Activated naive CD4-positive, alpha-beta T cell treated with anti-CD3 and anti-CD28 coated beads, Interleukin-2, amount 50 U/mL, for 24 hours (primary cell): Measurements from ENCODE around the gene CAMK1D.

Experiments
- H3K27ac Mint-ChIP-seq: one replicate; pipeline ENCODE4 v1.8.0; 2021; ENCODE audit warnings: mild to moderate bottlenecking, mixed read lengths
- H3K27me3 Mint-ChIP-seq: one replicate; pipeline ENCODE4 v1.8.0; 2021; ENCODE audit warnings: mixed read lengths
- H3K36me3 Mint-ChIP-seq: one replicate; pipeline ENCODE4 v1.8.0; 2021; ENCODE audit warnings: mixed read lengths
- H3K4me1 Mint-ChIP-seq: one replicate; pipeline ENCODE4 v1.8.0; 2021; ENCODE audit warnings: mixed read lengths
- H3K4me3 Mint-ChIP-seq: one replicate; pipeline ENCODE4 v1.8.0; 2021; ENCODE audit warnings: mild to moderate bottlenecking, mixed read lengths
- H3K9me3 Mint-ChIP-seq: one replicate; pipeline ENCODE4 v1.8.0; 2021; ENCODE audit warnings: mixed read lengths

CAMK1D gene

DNA sequence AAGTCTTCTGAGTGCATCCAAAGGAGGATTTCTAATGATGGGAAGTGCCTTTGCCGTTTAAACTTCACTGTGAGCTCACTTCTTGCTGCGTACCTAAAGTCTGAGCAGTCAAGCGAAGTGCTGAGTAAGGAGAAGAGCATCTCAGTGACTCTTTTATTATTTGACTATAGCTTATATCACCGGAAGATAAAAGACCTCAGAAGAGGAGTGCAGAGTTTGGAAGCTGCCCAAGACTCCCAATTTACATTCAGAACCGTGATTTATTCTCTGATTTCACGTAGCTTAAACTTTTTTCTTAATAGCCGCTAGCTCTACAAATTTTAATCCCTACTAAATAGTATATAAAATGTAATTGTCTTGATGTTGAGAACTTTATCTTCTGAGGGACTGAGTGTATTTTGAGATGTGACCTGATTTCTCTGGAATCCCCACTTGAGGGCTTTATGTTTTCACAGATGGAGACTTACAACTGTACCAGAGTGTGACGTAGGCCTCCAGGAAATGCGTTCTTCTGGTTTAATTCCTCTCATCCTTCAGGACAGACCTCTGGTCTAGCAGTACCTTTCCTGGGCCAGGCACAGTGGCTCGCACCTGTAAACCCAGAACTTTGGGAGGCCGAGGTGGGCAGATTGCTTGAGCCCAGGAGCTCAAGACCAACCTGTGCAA is 51.1 kb downstream of the CAMK1D start:
- no peak overlapping the region for H3K27ac Mint-ChIP-seq
- no peaks in the 10 kb centered on the region for H3K9me3 Mint-ChIP-seq
- H3K4me3 Mint-ChIP-seq = no peak overlapping the region
- peaks cover 5% of the 10 kb centered on the region for H3K4me1 Mint-ChIP-seq
- H3K36me3 Mint-ChIP-seq = peaks cover 3% of the 10 kb centered on the region
- no peaks in the 10 kb centered on the region for H3K27me3 Mint-ChIP-seq

DNA sequence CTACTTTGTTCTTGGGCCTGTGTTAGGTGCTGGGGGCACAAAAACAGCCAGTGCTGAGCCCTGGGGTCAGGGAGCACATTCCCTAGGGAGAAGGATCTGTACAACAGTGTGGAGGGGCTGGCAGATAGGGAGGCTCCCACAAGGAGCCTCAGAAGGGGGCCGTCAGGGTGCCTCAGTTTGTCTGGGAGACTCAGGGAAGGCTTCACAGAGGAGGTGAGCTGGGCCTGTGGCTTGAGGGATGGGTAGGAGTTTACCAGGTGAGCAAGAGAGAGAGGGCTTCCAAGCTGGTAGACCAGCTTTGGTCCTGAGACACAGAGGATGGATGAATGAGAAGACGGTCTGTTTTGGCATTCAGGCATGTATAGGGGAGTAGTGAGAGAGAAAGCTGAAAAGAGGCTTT is 52.1 kb downstream of the CAMK1D start:
- Mint-ChIP-seq H3K36me3 (peaks cover 4% of the 10 kb centered on the region), H3K27me3 (no peaks in the 10 kb centered on the region), H3K4me3 (no peak overlapping the region), H3K27ac (no peak overlapping the region), H3K9me3 (no peaks in the 10 kb centered on the region), H3K4me1 (peaks cover 5% of the 10 kb centered on the region)

DNA sequence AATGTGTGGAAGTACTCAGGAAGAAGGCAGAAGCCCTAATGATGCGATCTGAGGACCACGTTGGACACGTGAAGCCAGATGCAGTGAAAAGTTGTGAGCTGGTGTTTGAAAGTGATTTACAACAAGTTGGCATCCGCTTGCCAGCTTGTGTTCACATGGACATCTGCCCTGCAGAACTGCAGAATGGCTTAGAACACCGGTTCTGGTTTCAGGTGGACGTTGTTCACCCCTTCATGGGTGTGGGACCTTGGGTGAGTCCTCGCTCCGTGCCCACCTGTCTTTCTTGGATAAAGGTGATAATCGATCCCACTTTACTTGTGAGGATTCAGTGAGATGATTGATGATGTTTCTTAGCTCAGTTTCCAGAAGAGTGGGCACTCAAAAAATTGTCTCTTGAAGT is 53.8 kb downstream of the CAMK1D start:
- H3K4me3 Mint-ChIP-seq = no peak overlapping the region
- H3K4me1 Mint-ChIP-seq = no peaks in the 10 kb centered on the region
- peaks cover 7% of the 10 kb centered on the region for H3K36me3 Mint-ChIP-seq
- H3K27ac Mint-ChIP-seq = peak overlapping the region; percentile 25
- H3K9me3 Mint-ChIP-seq = no peaks in the 10 kb centered on the region
- no peaks in the 10 kb centered on the region for H3K27me3 Mint-ChIP-seq

DNA sequence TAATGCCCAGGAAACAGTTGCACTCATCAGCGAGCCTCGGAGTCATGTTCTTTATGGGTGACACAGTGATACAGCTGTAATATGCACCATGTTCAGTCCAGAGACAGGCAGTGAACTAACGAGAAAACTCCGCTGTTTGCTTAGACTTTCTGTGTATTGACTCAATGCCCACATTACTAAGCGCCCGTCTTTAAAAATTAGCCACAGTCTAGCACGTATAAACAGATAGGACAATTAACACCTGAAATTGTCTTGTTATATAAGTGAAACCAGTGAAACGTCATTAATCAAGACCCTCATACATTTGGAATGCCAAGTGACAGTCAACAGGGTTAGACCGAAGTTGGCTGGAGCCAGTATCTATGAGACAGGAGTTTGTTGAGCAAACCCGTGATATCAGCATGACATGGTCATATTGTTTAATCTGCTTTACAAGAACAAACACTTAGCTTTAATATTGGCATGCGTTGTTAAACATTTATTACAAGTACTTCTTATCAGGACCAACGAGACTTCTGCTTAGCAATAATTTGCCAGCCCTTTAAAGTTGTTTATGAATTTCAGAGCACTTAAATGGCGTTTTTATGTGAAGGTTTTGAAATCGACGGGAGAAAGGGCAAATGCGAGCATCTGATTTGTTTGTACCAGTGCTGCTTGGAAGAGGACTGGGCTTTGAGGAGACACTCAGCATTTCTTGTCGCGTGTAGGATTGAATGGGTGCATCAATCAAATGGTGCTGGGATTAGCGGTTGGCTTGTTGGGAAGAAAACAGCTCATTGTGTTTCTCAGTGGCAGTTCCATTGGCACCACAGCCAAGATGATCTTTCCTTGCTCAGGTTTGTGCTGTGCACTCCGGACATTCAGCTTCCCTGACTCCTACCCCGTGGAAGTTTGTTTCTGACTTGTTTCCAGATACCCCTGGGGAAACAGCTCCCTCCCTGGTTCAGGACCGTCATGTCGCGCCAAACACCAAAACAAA is 56.3 kb downstream of the CAMK1D start:
- H3K4me1 Mint-ChIP-seq = peaks cover 17% of the 10 kb centered on the region
- H3K4me3 Mint-ChIP-seq = no peak overlapping the region
- H3K9me3 Mint-ChIP-seq = no peaks in the 10 kb centered on the region
- H3K36me3 Mint-ChIP-seq = peaks cover 9% of the 10 kb centered on the region
- H3K27ac Mint-ChIP-seq = no peak overlapping the region
- H3K27me3 Mint-ChIP-seq = no peaks in the 10 kb centered on the region

DNA sequence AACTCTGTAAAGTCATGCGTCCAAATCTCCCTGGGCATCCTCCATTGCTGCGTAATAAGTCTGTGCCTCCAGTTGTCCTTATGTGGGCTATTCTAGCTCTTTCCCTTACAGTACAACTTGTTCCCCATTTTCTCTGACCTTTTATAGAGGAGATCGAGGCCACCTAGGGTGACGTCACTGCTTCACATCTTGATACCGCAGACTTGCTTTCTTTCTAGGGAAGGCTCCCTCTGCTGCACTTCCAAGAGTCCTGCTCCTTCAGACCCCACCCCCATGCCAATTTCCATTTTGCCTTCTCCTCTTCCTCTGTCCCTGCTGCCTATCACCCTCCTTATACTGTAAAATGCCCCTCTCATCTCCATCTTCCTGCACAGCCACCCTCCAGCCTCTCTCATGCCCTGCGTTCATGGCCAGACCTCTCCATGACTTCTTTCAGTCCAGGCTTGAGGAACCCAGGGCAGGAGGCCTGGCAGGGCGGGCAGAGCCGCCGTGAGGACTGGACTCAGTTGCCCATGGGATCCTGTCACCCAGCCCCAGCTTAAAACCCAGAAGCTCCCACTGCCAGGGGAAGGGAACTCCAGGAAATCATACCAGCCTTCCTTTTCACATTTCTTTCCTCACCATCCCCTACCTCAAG is 57.5 kb downstream of the CAMK1D start:
- H3K27ac Mint-ChIP-seq = no peak overlapping the region
- no peaks in the 10 kb centered on the region for H3K9me3 Mint-ChIP-seq
- H3K4me3 Mint-ChIP-seq = no peak overlapping the region
- H3K36me3 Mint-ChIP-seq = peaks cover 9% of the 10 kb centered on the region
- no peaks in the 10 kb centered on the region for H3K27me3 Mint-ChIP-seq
- H3K4me1 Mint-ChIP-seq = peaks cover 20% of the 10 kb centered on the region

DNA sequence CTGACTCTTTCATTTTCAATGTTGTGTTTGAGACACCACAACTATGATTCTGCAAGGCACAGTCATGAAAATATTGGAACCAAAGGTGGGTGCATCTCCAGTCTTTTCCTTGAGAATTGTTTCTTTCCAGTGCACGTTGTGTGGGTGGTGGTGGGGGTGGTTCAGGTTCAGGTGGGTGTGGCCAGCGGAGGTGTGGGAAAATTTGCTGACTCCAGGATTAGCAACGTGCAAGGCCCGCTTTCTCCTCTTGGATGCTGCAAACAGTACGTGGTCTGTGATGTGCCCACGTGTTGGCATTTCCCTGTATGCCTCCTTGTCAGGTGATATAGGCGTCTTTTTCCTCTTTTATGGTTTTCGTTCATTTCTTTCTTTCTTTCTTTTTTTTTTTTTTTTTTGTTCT is 59.1 kb downstream of the CAMK1D start:
- peaks cover 29% of the 10 kb centered on the region for H3K4me1 Mint-ChIP-seq
- H3K4me3 Mint-ChIP-seq = no peak overlapping the region
- H3K9me3 Mint-ChIP-seq = no peaks in the 10 kb centered on the region
- H3K27ac Mint-ChIP-seq = no peak overlapping the region
- H3K27me3 Mint-ChIP-seq = no peaks in the 10 kb centered on the region
- peaks cover 11% of the 10 kb centered on the region for H3K36me3 Mint-ChIP-seq

DNA sequence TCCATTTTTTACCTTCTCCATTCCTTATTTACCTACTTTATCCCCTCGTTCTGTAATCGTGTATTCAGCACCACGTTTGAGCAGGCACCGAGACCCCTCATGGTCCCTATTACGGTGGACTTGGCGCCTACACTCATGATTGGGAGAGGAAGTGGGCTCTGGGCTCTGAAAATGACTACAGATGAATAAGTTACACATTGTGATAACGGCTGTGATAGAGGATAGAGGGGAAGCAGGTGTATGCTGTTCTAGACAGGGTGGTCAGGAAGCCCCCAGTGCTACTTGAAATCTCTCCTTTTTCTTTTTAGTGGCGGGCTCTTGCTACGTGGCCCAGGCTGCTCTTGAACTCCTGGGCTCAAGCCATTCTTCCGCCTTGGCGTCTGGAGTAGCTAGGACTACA is 59.8 kb downstream of the CAMK1D start:
- Mint-ChIP-seq H3K4me1 (peaks cover 33% of the 10 kb centered on the region), H3K9me3 (peaks cover under 1% of the 10 kb centered on the region), H3K27me3 (no peaks in the 10 kb centered on the region), H3K36me3 (peaks cover 11% of the 10 kb centered on the region), H3K4me3 (no peak overlapping the region), H3K27ac (no peak overlapping the region)

DNA sequence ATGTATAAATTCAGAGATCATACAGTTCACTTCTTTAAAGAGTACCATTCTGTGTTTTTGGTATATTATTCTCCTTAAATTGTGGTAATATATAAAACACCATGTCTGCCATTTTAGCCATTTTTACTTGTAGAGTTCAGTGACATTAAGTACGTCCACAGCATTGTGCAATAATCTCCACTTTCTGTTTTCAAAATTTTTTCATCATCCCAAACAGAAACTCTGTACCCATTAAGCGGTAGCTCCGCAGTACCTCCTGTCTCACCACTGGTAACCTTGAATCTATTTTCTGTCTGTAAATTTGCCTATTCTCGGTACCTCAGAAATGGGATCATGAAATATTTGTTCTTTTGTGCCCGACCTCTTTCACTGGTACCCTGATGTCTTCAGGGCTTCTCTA is 60.3 kb downstream of the CAMK1D start:
- peaks cover 12% of the 10 kb centered on the region for H3K36me3 Mint-ChIP-seq
- H3K27ac Mint-ChIP-seq = no peak overlapping the region
- peaks cover 36% of the 10 kb centered on the region for H3K4me1 Mint-ChIP-seq
- H3K27me3 Mint-ChIP-seq = no peaks in the 10 kb centered on the region
- H3K4me3 Mint-ChIP-seq = no peak overlapping the region
- H3K9me3 Mint-ChIP-seq = peaks cover 4% of the 10 kb centered on the region

DNA sequence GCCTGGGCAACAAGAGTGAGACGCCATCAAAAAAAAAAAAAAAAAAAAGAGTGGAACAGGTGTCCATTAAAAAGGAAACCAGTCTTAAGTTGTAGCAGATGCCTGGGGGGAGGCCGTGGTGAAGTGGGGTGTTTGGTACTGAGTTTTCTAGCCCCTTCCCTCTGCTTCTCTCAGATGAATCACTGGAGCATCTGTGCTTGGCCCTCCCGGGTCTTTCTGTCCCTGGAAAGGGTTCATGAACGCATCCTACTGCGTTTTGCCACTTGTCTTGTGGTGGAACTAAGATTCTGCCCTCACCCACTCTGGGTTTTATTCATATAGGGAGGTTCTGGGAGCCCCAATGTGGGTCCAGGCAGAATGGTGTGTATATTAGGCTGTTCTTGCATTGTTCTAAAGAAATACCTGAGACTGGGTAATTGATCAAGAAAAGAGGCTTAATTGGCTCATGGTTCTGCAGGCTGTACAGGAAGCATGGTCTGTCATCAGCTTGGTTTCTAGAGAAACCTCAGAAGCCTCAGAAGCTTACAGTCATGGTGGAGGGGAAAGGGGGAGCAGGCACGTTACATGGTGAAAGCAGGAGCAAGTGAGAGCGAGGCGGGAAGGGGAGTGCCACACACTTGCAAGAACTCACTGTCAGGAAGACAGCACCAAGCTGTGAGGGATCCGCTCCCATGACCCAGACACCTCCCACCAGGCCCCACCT is 63.5 kb downstream of the CAMK1D start:
- Mint-ChIP-seq H3K4me3 (no peak overlapping the region), H3K27ac (no peak overlapping the region), H3K4me1 (peaks cover 41% of the 10 kb centered on the region), H3K36me3 (peaks cover 8% of the 10 kb centered on the region), H3K27me3 (no peaks in the 10 kb centered on the region), H3K9me3 (peaks cover 4% of the 10 kb centered on the region)

DNA sequence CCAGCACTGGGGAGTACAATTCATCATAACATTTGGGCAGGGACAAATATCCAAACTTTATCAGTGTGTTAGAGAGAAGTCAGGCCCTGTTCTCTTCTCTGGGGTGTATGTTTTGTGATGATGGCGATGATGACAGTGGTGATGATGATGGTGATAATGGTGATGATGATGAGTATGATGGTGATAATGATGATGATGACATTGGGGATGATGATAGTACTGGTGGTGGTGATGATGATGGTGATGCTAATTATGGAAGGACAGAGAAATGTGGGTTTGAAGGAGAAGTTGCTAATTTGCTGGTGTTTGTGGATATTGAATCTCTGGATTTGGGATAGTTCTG is 64.0 kb downstream of the CAMK1D start:
- H3K4me1 Mint-ChIP-seq = peaks cover 41% of the 10 kb centered on the region
- H3K27me3 Mint-ChIP-seq = no peaks in the 10 kb centered on the region
- peaks cover 4% of the 10 kb centered on the region for H3K9me3 Mint-ChIP-seq
- H3K27ac Mint-ChIP-seq = peak overlapping the region; percentile 0
- peaks cover 8% of the 10 kb centered on the region for H3K36me3 Mint-ChIP-seq
- no peak overlapping the region for H3K4me3 Mint-ChIP-seq

DNA sequence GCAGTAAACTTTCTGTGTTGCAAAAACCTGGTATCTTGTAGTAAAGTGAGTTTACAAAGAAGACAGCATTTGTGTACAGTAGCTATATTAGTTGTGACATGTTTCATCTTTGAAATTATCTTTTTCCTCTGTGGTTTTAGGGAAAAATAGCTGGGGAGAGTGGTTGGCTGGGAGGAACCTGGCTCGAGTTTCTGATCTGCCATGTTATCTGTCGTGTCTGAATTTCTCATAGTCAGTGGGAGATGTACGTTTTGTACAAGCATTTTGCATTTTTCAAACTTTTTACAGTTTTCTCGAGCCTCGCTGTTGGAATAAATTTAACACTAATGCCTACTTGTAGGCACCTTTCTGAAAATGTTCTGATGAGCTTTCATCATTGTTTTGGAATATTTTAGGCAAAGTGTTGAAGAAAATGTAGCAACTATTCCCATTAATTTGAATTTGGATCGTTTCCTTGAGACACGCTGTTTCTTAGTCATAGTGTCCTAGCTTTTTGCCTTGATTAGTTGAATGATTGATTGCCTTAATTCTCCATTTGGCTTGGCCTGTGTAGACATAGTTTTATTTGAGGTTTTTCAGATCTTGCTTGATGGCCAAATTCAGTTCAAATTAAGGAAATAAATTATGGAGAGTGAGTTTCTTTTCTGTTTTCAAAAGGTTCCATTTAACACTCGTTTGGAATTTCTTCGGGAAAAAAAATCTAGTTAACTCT is 65.1 kb downstream of the CAMK1D start:
- H3K36me3 Mint-ChIP-seq = peaks cover 6% of the 10 kb centered on the region
- no peak overlapping the region for H3K27ac Mint-ChIP-seq
- H3K27me3 Mint-ChIP-seq = no peaks in the 10 kb centered on the region
- H3K9me3 Mint-ChIP-seq = peaks cover 4% of the 10 kb centered on the region
- no peak overlapping the region for H3K4me3 Mint-ChIP-seq
- H3K4me1 Mint-ChIP-seq = peaks cover 46% of the 10 kb centered on the region

DNA sequence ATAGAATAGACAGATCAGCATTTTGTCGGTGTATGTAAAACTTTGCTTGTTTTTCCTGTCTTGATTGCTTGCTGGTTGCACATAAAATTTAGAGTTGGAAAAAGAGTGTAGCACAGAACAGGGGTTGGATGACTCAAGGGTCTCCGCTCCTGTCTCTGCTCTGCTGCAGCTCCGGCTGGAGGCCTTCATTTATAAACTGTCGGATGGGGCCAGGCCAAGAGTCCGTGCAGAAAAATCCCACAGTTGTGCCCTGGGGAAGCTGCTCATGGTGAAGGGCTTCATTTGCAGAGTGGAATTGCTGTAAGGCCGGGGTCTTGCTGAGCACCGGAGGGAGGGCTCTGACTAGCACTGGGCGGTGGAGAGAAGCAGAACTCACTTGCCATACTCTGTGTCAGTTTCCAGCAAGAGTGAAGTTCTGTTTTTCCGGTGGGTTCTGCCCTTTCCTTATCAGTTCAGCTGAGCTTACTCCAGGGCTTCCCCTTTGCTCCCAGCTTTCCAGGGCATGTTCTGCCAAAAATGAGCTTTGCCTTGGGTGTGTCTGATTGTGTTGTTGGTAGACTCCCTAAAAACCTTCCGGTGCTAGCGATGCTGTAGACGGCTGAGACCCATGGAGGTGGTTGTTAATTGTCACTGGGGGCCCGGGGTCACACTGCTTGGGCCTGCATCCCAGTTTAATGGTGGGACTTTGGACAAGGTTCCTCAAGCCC is 67.2 kb downstream of the CAMK1D start:
- Mint-ChIP-seq H3K36me3 (peaks cover 6% of the 10 kb centered on the region), H3K27ac (no peak overlapping the region), H3K9me3 (peaks cover 4% of the 10 kb centered on the region), H3K27me3 (no peaks in the 10 kb centered on the region), H3K4me3 (no peak overlapping the region), H3K4me1 (peaks cover 49% of the 10 kb centered on the region)

DNA sequence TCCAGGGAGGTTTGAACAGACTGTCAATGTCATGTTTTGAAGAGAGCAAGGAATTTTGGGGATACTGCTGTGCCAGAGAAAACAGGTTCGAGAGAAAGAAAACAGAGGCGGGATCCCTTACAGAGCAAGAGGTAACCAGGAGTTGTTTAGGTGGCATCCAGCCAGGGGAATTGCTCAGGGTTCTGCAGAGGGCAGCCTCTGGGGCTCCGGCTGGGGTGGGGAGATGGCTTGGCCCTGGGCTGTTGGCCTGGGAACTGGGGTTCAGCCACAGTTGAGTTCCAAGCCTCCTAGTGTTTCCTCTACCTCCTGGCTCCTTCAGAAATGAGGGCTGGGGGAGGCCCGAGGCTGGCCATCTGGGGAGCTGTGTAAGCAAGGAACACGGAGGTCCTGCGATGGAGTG is 68.0 kb downstream of the CAMK1D start:
- H3K9me3 Mint-ChIP-seq = peaks cover 4% of the 10 kb centered on the region
- H3K27ac Mint-ChIP-seq = no peak overlapping the region
- peaks cover 54% of the 10 kb centered on the region for H3K4me1 Mint-ChIP-seq
- H3K36me3 Mint-ChIP-seq = peaks cover 8% of the 10 kb centered on the region
- no peak overlapping the region for H3K4me3 Mint-ChIP-seq
- H3K27me3 Mint-ChIP-seq = no peaks in the 10 kb centered on the region

DNA sequence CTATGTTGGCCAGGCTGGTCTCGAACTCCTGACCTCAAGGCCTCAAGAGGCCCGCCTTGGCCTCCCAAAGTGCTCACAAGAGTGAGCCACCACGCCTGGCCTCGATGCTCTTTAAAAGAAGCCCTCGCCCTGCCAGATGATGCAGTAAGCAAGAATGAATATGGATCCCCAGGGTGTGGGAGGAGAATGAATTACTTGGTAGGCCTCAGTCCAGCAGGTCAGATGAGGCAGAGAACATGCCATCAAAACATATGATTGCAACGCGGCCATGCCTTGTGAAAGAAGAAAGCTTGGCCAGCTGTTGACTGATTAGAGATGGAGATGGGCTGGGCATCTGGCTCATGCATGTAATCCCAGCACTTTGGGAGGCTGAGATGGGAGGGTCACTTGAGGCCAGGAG is 68.7 kb downstream of the CAMK1D start:
- no peak overlapping the region for H3K27ac Mint-ChIP-seq
- no peak overlapping the region for H3K4me3 Mint-ChIP-seq
- peaks cover 4% of the 10 kb centered on the region for H3K9me3 Mint-ChIP-seq
- H3K36me3 Mint-ChIP-seq = peaks cover 8% of the 10 kb centered on the region
- H3K27me3 Mint-ChIP-seq = no peaks in the 10 kb centered on the region
- peaks cover 51% of the 10 kb centered on the region for H3K4me1 Mint-ChIP-seq
